Measurements from ENCODE around the gene DHH.
"Not testable (repeated sequence)": the region's sequence is repeated elsewhere in the genome, so short reads cannot be mapped to it uniquely, and the experiment has no call there.

DHH gene

GRCh38 chr12:49094160-49094974 is at the start of gene DHH:
Gene DHH, minus strand, starts transcription at chr12:49094801. Its CDS starts 289 bp downstream, at chr12:49094512.
- DNase-seq = no peak

- DNase-seq = no peak
These were observed 49.8 kb upstream of the DHH start for GRCh38 chr12:49144384-49144783.

GRCh38 chr12:49138999-49139398 is 44.4 kb upstream of the DHH start:
- no peak for DNase-seq

- no peak for DNase-seq
These were observed 44.0 kb upstream of the DHH start for GRCh38 chr12:49138587-49138986.

- no peak for DNase-seq
These were observed 42.9 kb upstream of the DHH start for GRCh38 chr12:49137476-49137875.

GRCh38 chr12:49136997-49137396 is 42.4 kb upstream of the DHH start:
- not testable (repeated sequence) for DNase-seq

GRCh38 chr12:49133590-49133989 is 39.0 kb upstream of the DHH start:
- no peak for DNase-seq

GRCh38 chr12:49133014-49133413 is 38.4 kb upstream of the DHH start:
- no peak for DNase-seq

- peak; percentile 44 for DNase-seq
These were observed 37.4 kb upstream of the DHH start for GRCh38 chr12:49131894-49132461.

- peak; percentile 92 for DNase-seq
These were observed 36.7 kb upstream of the DHH start, which contains the start of gene TUBA1B for GRCh38 chr12:49131051-49131893. Gene TUBA1B, minus strand, starts transcription at chr12:49131395. Its CDS starts 95 bp downstream, at chr12:49131300.

GRCh38 chr12:49130151-49131050 is 35.8 kb upstream of the DHH start:
- DNase-seq = peak; percentile 93

GRCh38 chr12:49129332-49130150 is 34.9 kb upstream of the DHH start:
- no peak for DNase-seq

- DNase-seq = not testable (repeated sequence)
These were observed 33.4 kb upstream of the DHH start for GRCh38 chr12:49127971-49128370.

- DNase-seq = no peak
These were observed 32.5 kb upstream of the DHH start for GRCh38 chr12:49126852-49127763.

GRCh38 chr12:49121047-49121696 is 26.6 kb upstream of the DHH start:
- peak; percentile 67 for DNase-seq

GRCh38 chr12:49111206-49111605 is 16.6 kb upstream of the DHH start:
- no peak for DNase-seq

GRCh38 chr12:49110464-49111155 is 16.0 kb upstream of the DHH start, which contains the start of gene LMBR1L:
Gene LMBR1L, minus strand, starts transcription at chr12:49110847. Its CDS starts 292 bp downstream, at chr12:49110555.
- DNase-seq = peak; percentile 96

- peak; percentile 20 for DNase-seq
These were observed 15.3 kb upstream of the DHH start for GRCh38 chr12:49109641-49110463.

Data from midbrain (tissue), 1 donor.